ENCODE results near the gene OBP2A.

OBP2A gene

DNA sequence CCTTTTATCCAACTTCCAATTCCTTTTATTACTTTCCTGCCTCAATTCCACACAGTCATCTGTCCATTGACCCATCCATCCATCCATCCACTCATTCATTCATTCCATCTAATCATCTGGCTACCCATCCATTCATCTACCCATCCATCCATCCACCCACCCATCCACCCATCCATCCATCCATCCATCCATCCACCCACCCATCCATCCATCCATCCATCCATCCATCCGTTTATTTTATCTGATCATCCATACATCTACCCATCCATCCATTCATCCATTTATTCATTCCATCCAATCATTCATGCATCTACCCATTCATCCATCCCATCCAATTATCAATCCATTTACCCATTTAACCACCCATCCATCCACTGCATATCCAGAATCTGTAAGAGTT lies 27.2 kb downstream of the OBP2A start:
- no peak overlapping the region for H3K56ac ChIP-seq (ENCODE audit: low read length)
- 88% methylated on average over 1 of the region's 1 CpG for WGBS (ENCODE audit: extremely low coverage, insufficient coverage, low lambda C conversion rate)
- H3K23ac ChIP-seq (ENCODE audit: low read length), result no peak overlapping the region
- no peaks in the 10 kb centered on the region for H3K79me1 ChIP-seq (ENCODE audit: low read length)
- H2BK5ac ChIP-seq (ENCODE audit: low read length), result no peak overlapping the region
- H3K27me3 ChIP-seq (ENCODE audit: insufficient read depth, low read length, poor library complexity), result no peaks in the 10 kb centered on the region
- H3K4me2 ChIP-seq (ENCODE audit: low read length), result no peak overlapping the region
- no peak overlapping the region for H2BK15ac ChIP-seq (replicated peaks; ENCODE audit: low read depth)
- no peaks in the 10 kb centered on the region for H3K36me3 ChIP-seq (ENCODE audit: control insufficient read depth, insufficient read depth, low read length)
- no peaks in the 10 kb centered on the region for H3K79me2 ChIP-seq (ENCODE audit: control insufficient read depth, insufficient read depth, low read length)
- no peak overlapping the region for H2BK120ac ChIP-seq (ENCODE audit: low read depth, low read length)
- H4K8ac ChIP-seq (ENCODE audit: low read depth, low read length), result no peak overlapping the region
- H3K4ac ChIP-seq (ENCODE audit: low read depth, low read length), result no peak overlapping the region
- no peak overlapping the region for H4K5ac ChIP-seq (ENCODE audit: low read length)
- no peak overlapping the region for H3K18ac ChIP-seq (ENCODE audit: low read length)
- H3K9ac ChIP-seq (ENCODE audit: low read length), result no peak overlapping the region
- DNase-seq, result no peak
- no peaks in the 10 kb centered on the region for H3K4me1 ChIP-seq (ENCODE audit: control insufficient read depth, low read depth, low read length)
- H3K27ac ChIP-seq (ENCODE audit: low read depth, low read length), result no peak overlapping the region
- no peak overlapping the region for H2AK5ac ChIP-seq (ENCODE audit: low read length)
- no peak overlapping the region for H3K4me3 ChIP-seq (ENCODE audit: low read length)

DNA sequence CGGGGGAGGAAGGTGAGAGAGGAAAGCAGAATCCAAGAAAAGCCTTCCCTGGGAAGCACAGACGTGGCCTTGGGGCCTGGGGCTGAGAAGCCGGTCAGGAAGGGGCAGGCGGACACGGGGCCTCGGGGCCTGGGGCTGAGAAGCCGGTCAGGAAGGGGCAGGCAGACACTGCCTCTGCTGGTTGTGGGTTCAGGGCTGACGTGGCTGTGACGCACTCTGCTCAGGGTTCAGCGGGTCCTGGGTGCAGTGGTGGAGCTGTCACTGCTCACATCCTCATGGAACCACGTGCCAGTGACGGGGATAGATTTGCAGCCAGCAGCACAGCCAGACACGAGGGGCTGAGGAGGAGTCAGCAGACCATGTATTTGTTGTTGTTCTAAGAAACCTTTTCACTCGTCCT lies 28.4 kb downstream of the OBP2A start:
- Histone ChIP-seq H3K79me1 (ENCODE audit: low read length) (no peaks in the 10 kb centered on the region), H3K23ac (ENCODE audit: low read length) (peak overlapping the region; percentile 66), H3K4me3 (ENCODE audit: low read length) (no peak overlapping the region), H3K56ac (ENCODE audit: low read length) (no peak overlapping the region), H3K9ac (ENCODE audit: low read length) (no peak overlapping the region), H2BK120ac (ENCODE audit: low read depth, low read length) (no peak overlapping the region), H3K18ac (ENCODE audit: low read length) (no peak overlapping the region), H3K4ac (ENCODE audit: low read depth, low read length) (no peak overlapping the region), H3K4me2 (ENCODE audit: low read length) (no peak overlapping the region), H3K27me3 (ENCODE audit: insufficient read depth, low read length, poor library complexity) (no peaks in the 10 kb centered on the region), H2AK5ac (ENCODE audit: low read length) (no peak overlapping the region), H4K5ac (ENCODE audit: low read length) (no peak overlapping the region), H2BK15ac (replicated peaks; ENCODE audit: low read depth) (no peak overlapping the region), H3K36me3 (ENCODE audit: control insufficient read depth, insufficient read depth, low read length) (no peaks in the 10 kb centered on the region), H4K8ac (ENCODE audit: low read depth, low read length) (no peak overlapping the region), H2BK5ac (ENCODE audit: low read length) (no peak overlapping the region), H3K4me1 (ENCODE audit: control insufficient read depth, low read depth, low read length) (no peaks in the 10 kb centered on the region), H3K27ac (ENCODE audit: low read depth, low read length) (no peak overlapping the region), H3K79me2 (ENCODE audit: control insufficient read depth, insufficient read depth, low read length) (no peaks in the 10 kb centered on the region)
- DNase-seq, result no peak
- no CpG with 5 or more reads among the region's 14 CpGs for WGBS (ENCODE audit: extremely low coverage, insufficient coverage, low lambda C conversion rate)

DNA sequence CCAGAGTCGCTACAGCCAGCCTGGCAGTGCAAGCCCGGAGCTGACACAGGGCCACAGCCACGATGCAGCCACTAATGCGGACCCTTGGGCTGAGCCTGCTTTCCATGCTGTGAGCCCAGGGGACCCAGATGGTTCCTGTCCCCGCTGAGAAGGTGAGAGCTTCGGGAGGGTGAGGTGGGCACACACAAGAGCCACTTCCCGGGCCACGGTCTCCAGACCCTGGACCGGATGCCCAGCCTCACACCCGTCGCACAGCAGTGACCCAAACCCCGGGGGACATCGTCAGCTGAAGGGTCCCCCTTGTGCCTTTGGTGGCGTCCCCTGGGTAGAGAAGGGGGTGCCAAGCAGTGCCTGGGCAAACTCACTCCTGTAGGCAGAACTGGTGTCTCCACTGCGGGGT lies 29.0 kb downstream of the OBP2A start:
- Histone ChIP-seq H3K23ac (ENCODE audit: low read length) (no peak overlapping the region), H3K4ac (ENCODE audit: low read depth, low read length) (no peak overlapping the region), H3K4me2 (ENCODE audit: low read length) (no peak overlapping the region), H3K4me1 (ENCODE audit: control insufficient read depth, low read depth, low read length) (no peaks in the 10 kb centered on the region), H3K9ac (ENCODE audit: low read length) (no peak overlapping the region), H2BK120ac (ENCODE audit: low read depth, low read length) (no peak overlapping the region), H2BK5ac (ENCODE audit: low read length) (no peak overlapping the region), H3K27ac (ENCODE audit: low read depth, low read length) (no peak overlapping the region), H4K8ac (ENCODE audit: low read depth, low read length) (no peak overlapping the region), H3K18ac (ENCODE audit: low read length) (no peak overlapping the region), H4K5ac (ENCODE audit: low read length) (no peak overlapping the region), H3K4me3 (ENCODE audit: low read length) (no peak overlapping the region), H3K79me1 (ENCODE audit: low read length) (no peaks in the 10 kb centered on the region), H2BK15ac (replicated peaks; ENCODE audit: low read depth) (no peak overlapping the region), H3K56ac (ENCODE audit: low read length) (no peak overlapping the region), H3K79me2 (ENCODE audit: control insufficient read depth, insufficient read depth, low read length) (no peaks in the 10 kb centered on the region), H3K36me3 (ENCODE audit: control insufficient read depth, insufficient read depth, low read length) (no peaks in the 10 kb centered on the region), H2AK5ac (ENCODE audit: low read length) (no peak overlapping the region), H3K27me3 (ENCODE audit: insufficient read depth, low read length, poor library complexity) (no peaks in the 10 kb centered on the region)
- DNase-seq, result no peak
- WGBS (ENCODE audit: extremely low coverage, insufficient coverage, low lambda C conversion rate), result no CpG with 5 or more reads among the region's 15 CpGs

DNA sequence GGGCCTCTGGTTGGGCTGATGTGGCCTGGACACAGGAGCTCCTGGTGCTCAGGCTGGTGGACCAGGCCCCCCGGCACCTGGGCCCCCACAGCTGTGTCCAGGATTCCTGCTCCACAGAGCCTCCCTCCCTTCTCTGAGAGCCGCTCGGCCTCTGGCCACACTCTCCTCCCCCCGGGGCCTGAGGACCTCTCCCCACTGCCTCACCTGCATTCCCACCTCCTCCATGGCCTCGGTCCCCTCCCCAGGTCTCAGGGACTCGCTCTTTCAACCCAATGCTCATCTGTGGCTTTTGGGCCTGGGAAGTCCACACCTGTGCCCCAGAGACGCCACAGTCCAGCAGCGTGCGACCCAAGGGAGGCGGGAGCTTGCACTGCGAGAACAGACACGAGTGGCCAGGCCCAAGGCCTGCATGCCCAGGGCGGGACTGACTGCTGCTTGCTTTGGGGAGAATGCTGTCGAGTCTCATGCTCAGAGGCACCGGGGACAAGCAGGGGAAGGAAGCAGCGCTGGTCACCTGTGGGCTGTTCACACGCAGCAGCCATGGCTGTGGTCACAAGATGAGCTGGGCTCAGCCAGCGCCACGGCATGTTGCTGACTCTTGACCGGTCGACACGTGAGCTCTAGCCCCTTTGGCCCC lies 30.2 kb downstream of the OBP2A start:
- no peak overlapping the region for H3K9ac ChIP-seq (ENCODE audit: low read length)
- no peak overlapping the region for H4K8ac ChIP-seq (ENCODE audit: low read depth, low read length)
- no peaks in the 10 kb centered on the region for H3K36me3 ChIP-seq (ENCODE audit: control insufficient read depth, insufficient read depth, low read length)
- H3K4me1 ChIP-seq (ENCODE audit: control insufficient read depth, low read depth, low read length), result no peaks in the 10 kb centered on the region
- H4K5ac ChIP-seq (ENCODE audit: low read length), result no peak overlapping the region
- H3K56ac ChIP-seq (ENCODE audit: low read length), result no peak overlapping the region
- H3K23ac ChIP-seq (ENCODE audit: low read length), result no peak overlapping the region
- H2BK120ac ChIP-seq (ENCODE audit: low read depth, low read length), result no peak overlapping the region
- H3K27me3 ChIP-seq (ENCODE audit: insufficient read depth, low read length, poor library complexity), result no peaks in the 10 kb centered on the region
- no peak overlapping the region for H2AK5ac ChIP-seq (ENCODE audit: low read length)
- H2BK5ac ChIP-seq (ENCODE audit: low read length), result no peak overlapping the region
- H3K27ac ChIP-seq (ENCODE audit: low read depth, low read length), result no peak overlapping the region
- no peak overlapping the region for H3K4ac ChIP-seq (ENCODE audit: low read depth, low read length)
- H3K79me2 ChIP-seq (ENCODE audit: control insufficient read depth, insufficient read depth, low read length), result no peaks in the 10 kb centered on the region
- WGBS (ENCODE audit: extremely low coverage, insufficient coverage, low lambda C conversion rate), result no CpG with 5 or more reads among the region's 22 CpGs
- H3K79me1 ChIP-seq (ENCODE audit: low read length), result no peaks in the 10 kb centered on the region
- H3K4me2 ChIP-seq (ENCODE audit: low read length), result no peak overlapping the region
- no peak for DNase-seq
- H2BK15ac ChIP-seq (replicated peaks; ENCODE audit: low read depth), result no peak overlapping the region
- no peak overlapping the region for H3K18ac ChIP-seq (ENCODE audit: low read length)
- H3K4me3 ChIP-seq (ENCODE audit: low read length), result no peak overlapping the region

DNA sequence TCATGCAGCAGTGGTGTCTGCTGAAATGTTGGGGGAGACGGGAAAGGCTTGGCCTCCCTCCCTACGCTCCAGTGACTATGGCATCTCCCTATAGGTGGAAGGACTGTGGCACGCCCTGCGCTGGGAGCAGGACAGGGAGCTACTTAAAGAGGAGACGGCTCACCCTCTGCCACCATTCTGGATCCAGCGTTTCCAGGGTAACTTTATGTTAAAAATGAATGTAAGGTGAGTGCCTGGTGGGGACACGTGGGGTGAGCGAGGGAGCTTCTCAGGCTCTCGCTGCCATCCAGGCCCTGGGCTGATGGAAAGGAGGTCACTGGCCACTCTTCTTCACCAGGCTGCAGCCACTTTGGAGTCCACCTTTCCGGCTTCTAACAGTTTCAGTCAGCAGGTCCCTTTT lies 31.3 kb downstream of the OBP2A start:
- Histone ChIP-seq H3K4me1 (ENCODE audit: control insufficient read depth, low read depth, low read length) (no peaks in the 10 kb centered on the region), H2AK5ac (ENCODE audit: low read length) (no peak overlapping the region)
- WGBS (ENCODE audit: extremely low coverage, insufficient coverage, low lambda C conversion rate), result no CpG with 5 or more reads among the region's 10 CpGs

DNA sequence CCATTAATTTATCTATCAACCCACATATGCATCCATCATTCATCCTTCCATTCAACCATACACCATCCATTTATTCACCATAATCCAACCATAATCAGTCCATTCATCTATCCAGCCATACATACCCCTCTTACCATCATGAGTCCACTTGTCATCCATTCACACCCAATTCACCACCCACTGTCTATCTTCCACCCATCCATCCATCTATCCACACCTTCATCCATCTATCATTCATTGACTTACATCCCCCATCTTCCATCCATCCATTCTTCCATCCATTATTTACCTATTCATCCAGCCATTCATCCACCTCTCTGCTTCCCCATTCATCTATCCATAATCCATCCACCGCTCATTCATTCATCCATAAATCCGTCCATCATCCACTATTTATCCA lies 33.4 kb downstream of the OBP2A start:
- Histone ChIP-seq H3K27ac (ENCODE audit: low read depth, low read length) (no peak overlapping the region), H3K36me3 (ENCODE audit: control insufficient read depth, insufficient read depth, low read length) (no peaks in the 10 kb centered on the region), H3K23ac (ENCODE audit: low read length) (no peak overlapping the region), H2BK15ac (replicated peaks; ENCODE audit: low read depth) (no peak overlapping the region), H3K79me2 (ENCODE audit: control insufficient read depth, insufficient read depth, low read length) (no peaks in the 10 kb centered on the region), H3K18ac (ENCODE audit: low read length) (no peak overlapping the region), H4K8ac (ENCODE audit: low read depth, low read length) (no peak overlapping the region), H3K4me2 (ENCODE audit: low read length) (no peak overlapping the region), H2BK120ac (ENCODE audit: low read depth, low read length) (no peak overlapping the region), H2BK5ac (ENCODE audit: low read length) (no peak overlapping the region), H3K9ac (ENCODE audit: low read length) (no peak overlapping the region), H3K4me1 (ENCODE audit: control insufficient read depth, low read depth, low read length) (no peaks in the 10 kb centered on the region), H4K5ac (ENCODE audit: low read length) (no peak overlapping the region), H2AK5ac (ENCODE audit: low read length) (no peak overlapping the region), H3K4ac (ENCODE audit: low read depth, low read length) (no peak overlapping the region), H3K56ac (ENCODE audit: low read length) (no peak overlapping the region), H3K79me1 (ENCODE audit: low read length) (no peaks in the 10 kb centered on the region), H3K4me3 (ENCODE audit: low read length) (no peak overlapping the region), H3K27me3 (ENCODE audit: insufficient read depth, low read length, poor library complexity) (no peaks in the 10 kb centered on the region)
- whole genome bisulfite sequencing (ENCODE audit: extremely low coverage, insufficient coverage, low lambda C conversion rate), result 100% methylated on average over 2 of the region's 2 CpGs
- no peak for DNase-seq

More for the DNA sequence above, 31.3 kb downstream of the OBP2A start:
- H3K9ac ChIP-seq (ENCODE audit: low read length), result no peak overlapping the region
- no peak for DNase-seq
- H2BK120ac ChIP-seq (ENCODE audit: low read depth, low read length), result no peak overlapping the region
- H2BK5ac ChIP-seq (ENCODE audit: low read length), result no peak overlapping the region
- no peak overlapping the region for H3K4ac ChIP-seq (ENCODE audit: low read depth, low read length)
- no peak overlapping the region for H3K18ac ChIP-seq (ENCODE audit: low read length)
- no peak overlapping the region for H3K56ac ChIP-seq (ENCODE audit: low read length)
- no peaks in the 10 kb centered on the region for H3K27me3 ChIP-seq (ENCODE audit: insufficient read depth, low read length, poor library complexity)
- no peaks in the 10 kb centered on the region for H3K79me1 ChIP-seq (ENCODE audit: low read length)
- no peaks in the 10 kb centered on the region for H3K79me2 ChIP-seq (ENCODE audit: control insufficient read depth, insufficient read depth, low read length)
- H3K4me3 ChIP-seq (ENCODE audit: low read length), result no peak overlapping the region
- no peak overlapping the region for H4K5ac ChIP-seq (ENCODE audit: low read length)
- no peak overlapping the region for H4K8ac ChIP-seq (ENCODE audit: low read depth, low read length)
- no peak overlapping the region for H3K27ac ChIP-seq (ENCODE audit: low read depth, low read length)
- H3K36me3 ChIP-seq (ENCODE audit: control insufficient read depth, insufficient read depth, low read length), result no peaks in the 10 kb centered on the region
- no peak overlapping the region for H3K23ac ChIP-seq (ENCODE audit: low read length)
- no peak overlapping the region for H3K4me2 ChIP-seq (ENCODE audit: low read length)
- H2BK15ac ChIP-seq (replicated peaks; ENCODE audit: low read depth), result no peak overlapping the region
